GM23338 (cell line): ENCODE measurements around the gene EPHB2.

ENCODE experiments used
- CTCF ChIP-seq, 2 experiments: fragments of 200-600 bp in 1 of 2; sonication (generic) in 1 of 2; conservative IDR thresholded peaks; 2 replicates each; pipeline versions ENCODE4 v1.5.1 to v1.6.1; 2016 to 2017; ENCODE audit warnings: antibody characterized with exemption in 2 of 2, low read depth in 2 of 2, mild to moderate bottlenecking in 2 of 2, moderate library complexity in 1 of 2
- EZH2 ChIP-seq: fragments of 200-600 bp; sonication (generic); IDR thresholded peaks from one replicate; pipeline ENCODE4 v1.8.0; 2017; ENCODE audit warnings: antibody characterized with exemption, mild to moderate bottlenecking, low read depth; ENCODE audit not compliant: unreplicated experiment
- JUNB ChIP-seq: IDR thresholded peaks from one replicate; pipeline ENCODE4 v1.6.1; 2016; ENCODE audit warnings: antibody characterized with exemption; ENCODE audit not compliant: unreplicated experiment
- POLR2AphosphoS5 ChIP-seq: IDR thresholded peaks from 2 replicates; pipeline ENCODE4 v1.6.1; 2016; ENCODE audit warnings: antibody characterized with exemption, low read depth
- REST ChIP-seq: IDR thresholded peaks from one replicate; pipeline ENCODE4 v1.6.1; 2018; ENCODE audit warnings: antibody characterized with exemption; ENCODE audit not compliant: unreplicated experiment
- ZNF462 ChIP-seq: fragments of 250-450 bp; sonication (Bioruptor Pico); IDR thresholded peaks from 2 replicates; pipeline ENCODE4 v1.5.0; 2020; ENCODE audit warnings: mild to moderate bottlenecking, moderate library complexity

- TF ChIP-seq CTCF (conservative IDR thresholded peaks at IDR 0.05; ENCODE audit: low read depth in 2 of 2): no peak
- TF ChIP-seq EZH2: no peak
- no peak for TF ChIP-seq JUNB
- TF ChIP-seq POLR2AphosphoS5: no peak
- no peak for TF ChIP-seq ZNF462 (CRISPR knock-in tag)
- no peak for TF ChIP-seq REST
Measured at GRCh38 chr1:22821027-22821426, 110.4 kb downstream of the EPHB2 start.
